HG02798 (cell line): ENCODE measurements around the gene ANGPTL1.

Experiments
- ATAC-seq: cut with Tn5 transposase; IDR thresholded peaks from one replicate; pipeline ENCODE4 v1.9.1; 2021; ENCODE audit warnings: mild to moderate bottlenecking; ENCODE audit not compliant: unreplicated experiment, poor library complexity

The ANGPTL1 gene, protein sequence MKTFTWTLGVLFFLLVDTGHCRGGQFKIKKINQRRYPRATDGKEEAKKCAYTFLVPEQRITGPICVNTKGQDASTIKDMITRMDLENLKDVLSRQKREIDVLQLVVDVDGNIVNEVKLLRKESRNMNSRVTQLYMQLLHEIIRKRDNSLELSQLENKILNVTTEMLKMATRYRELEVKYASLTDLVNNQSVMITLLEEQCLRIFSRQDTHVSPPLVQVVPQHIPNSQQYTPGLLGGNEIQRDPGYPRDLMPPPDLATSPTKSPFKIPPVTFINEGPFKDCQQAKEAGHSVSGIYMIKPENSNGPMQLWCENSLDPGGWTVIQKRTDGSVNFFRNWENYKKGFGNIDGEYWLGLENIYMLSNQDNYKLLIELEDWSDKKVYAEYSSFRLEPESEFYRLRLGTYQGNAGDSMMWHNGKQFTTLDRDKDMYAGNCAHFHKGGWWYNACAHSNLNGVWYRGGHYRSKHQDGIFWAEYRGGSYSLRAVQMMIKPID

DNA sequence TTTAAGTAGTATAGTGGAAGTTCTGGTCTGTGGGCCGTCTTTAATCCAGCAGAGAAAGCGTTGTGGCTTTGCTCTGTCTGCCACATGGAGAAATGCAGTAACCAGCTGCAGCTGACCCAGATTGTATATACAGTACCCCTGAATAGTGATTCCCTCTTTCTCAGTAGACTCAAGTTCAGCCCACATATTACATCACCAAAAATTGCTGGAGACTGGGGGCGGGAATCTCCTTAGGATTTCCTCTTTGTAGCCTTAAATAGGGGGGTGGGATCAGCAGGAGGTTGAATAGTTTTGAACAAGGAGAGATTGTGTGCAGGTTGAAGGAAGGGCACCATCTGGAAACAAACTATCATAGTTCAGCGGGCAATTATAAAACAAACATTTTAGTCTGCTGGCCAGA is at the start of gene ANGPTL1:
Gene ANGPTL1 (minus strand): TSS at position 134 of the 400 bp plus-strand sequence. CDS start 5,301 bp downstream, outside the sequence.
- ATAC-seq, result no peak

DNA sequence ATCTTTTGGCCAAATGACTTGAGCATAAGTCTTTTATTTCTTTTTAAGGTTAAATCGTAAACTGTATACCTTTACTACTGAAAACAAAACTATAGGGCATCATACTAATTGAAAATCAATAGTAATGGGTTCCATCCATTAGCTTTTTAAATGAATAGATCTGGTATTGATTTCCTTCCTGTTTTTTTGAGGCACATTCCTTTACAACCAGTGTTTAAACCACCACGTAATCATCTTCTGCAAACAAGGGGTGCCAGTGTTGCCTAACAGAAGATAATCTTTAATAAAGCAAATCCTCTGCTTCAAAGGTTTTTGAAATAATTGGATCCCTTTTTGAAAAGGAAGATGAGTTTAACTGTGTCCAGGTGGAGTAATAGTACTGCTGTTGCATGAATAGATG is 48.7 kb upstream of the ANGPTL1 start:
- no peak for ATAC-seq

GRCh38 chr1:178918955-178919354 is 48.1 kb upstream of the ANGPTL1 start:
- no peak for ATAC-seq

DNA sequence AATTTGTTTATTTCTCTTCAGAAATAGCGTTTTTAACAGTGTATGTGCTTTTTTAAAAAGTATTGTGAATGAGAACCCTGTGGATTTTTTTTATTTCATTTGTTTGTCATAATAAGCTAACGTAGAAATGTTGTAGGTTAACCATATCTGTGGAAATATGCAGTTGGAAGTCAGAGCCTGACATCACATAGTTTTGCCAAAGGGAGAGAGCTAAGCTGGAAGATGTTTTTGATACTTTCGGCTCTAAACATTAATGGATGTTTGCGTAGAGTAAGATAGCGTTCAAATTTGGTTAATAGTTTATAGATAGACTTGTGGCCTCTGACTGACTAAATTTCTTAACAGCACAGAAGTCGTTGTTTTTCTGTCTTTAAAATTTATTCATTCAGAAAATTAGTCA is 47.4 kb upstream of the ANGPTL1 start:
- ATAC-seq, result no peak

- ATAC-seq, result no peak
Measured at GRCh38 chr1:178916448-178917174, 45.7 kb upstream of the ANGPTL1 start.

DNA sequence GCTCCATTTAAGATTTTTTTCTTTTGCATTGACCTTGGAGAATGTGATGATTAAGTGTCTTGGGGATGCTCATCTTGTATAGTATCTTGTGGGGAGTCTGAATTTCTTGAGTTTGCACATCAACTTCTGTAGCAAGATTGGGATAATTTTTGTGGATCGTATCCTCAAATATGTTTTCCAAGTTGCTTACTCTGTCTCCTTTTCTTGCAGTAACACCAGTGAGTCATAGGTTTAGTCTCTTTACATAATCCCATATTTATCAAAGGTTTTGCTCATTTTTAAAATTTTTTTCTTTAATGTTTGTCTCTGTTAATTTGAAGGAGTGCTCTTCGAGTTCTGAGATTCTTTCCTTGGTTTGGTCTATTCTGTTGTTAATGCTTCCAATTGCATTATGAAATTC is 41.7 kb upstream of the ANGPTL1 start:
- ATAC-seq, result no peak

DNA sequence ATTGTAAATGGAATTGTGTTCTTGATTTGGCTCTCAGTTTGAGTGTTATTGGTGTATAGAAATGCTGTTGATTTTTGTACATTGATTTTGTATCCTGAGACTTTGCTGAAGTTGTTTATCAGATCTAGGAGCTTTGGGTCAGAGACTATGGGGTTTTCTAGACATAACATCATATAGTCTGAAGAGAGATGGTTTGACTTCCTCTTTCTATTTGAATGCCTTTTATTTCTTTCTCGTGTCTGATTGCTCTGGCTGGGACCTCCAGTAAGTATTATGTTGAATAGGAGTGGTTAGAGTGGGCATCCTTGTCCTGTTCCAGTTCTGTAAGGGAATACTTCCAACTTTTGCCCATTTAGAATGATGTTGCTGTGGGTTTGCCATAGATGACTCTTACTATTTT is 39.1 kb upstream of the ANGPTL1 start:
- ATAC-seq, result no peak

GRCh38 chr1:178908358-178908757 is 37.5 kb upstream of the ANGPTL1 start:
- ATAC-seq, result no peak

DNA sequence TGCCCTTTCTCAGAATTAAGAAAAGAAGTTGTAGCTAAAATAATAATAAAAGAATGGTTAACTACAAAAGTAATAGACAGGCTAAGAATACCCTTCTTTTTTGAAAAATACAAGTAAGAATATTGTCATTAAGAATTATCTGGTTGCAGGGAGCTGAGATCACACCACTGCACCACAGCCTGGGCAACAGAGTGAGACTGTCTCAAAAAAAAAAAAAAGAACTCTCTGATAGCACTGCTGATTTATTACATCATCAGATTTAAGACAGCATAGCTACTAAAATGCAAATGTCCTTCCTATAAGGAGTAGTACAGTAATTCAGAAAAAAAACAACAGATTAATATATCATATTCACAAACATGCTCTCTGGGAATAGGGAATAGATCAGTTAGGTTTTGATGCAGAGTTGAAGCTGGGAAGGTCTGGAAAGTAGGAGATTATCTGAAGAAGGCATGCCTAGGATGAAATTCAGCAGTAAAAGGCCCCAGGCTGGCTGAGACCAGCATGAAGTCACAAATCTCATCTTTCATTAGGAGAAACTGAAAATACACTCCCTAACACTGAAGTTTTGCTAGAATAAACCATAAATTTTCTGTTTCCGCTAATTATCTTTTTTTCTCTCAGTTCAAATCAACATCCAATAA is 30.7 kb upstream of the ANGPTL1 start:
- ATAC-seq, result no peak

DNA sequence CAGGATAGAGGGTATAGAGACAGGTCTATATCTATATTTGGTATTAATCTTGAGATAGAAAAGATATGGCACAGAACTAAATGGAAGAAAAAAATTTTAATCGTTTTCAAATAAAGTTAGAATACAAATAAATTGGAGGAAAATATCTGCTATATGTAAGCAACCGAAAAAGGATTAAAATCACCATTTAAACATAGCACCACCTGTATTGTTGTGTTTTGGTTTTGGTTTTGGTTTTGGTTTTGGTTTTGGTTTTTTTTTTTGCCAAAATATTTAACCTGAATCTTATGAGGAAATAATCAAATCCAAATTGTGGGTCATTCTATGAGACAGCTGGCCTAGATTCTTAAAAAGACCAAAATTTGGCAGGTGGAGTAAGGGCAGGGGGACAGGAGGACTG is 28.5 kb upstream of the ANGPTL1 start:
- no peak for ATAC-seq

- ATAC-seq, result no peak
Measured at GRCh38 chr1:178898401-178898800, 27.5 kb upstream of the ANGPTL1 start.

GRCh38 chr1:178895928-178896327 is 25.1 kb upstream of the ANGPTL1 start:
- no peak for ATAC-seq

- ATAC-seq, result no peak
Measured at GRCh38 chr1:178886551-178886950, 15.7 kb upstream of the ANGPTL1 start.

DNA sequence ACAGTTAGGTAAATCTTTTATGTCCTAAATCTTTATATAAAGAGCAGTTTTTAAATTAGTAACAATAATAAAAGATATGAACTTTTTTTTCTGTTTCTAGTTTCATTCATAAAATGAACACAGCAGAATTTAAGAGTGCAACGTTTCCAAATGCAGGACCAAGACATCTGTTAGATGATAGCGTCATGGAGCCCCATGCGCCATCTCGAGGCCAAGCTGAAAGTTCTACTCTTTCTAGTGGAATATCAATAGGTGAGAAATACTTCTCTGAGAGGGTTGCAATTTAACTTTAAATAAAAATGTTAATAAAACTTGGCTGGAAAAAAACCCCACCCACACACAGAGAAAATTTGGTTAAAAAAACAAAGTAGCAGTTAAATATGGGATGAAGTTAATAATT is 15.0 kb upstream of the ANGPTL1 start:
- ATAC-seq, result no peak

DNA sequence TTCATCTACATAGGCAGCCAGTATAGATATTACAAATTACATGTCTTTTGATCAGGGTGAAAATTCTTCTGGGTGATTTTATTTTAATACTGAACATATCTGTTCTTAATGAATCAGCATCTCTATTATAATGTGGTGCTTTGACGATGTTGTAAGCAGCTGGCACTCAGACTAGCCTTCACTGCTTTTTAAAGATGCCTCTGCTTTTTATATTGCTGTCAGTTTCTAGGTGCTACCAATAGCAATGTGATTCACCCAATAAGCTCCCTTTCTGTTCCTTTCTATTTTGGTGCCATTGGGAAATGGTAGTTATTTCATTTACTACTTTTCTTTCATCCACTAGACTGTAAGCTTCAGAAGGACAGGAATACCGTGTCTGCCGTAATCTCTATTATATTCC is 11.1 kb upstream of the ANGPTL1 start:
- no peak for ATAC-seq

- no peak for ATAC-seq
Measured at GRCh38 chr1:178877896-178878295, 7.0 kb upstream of the ANGPTL1 start.

DNA sequence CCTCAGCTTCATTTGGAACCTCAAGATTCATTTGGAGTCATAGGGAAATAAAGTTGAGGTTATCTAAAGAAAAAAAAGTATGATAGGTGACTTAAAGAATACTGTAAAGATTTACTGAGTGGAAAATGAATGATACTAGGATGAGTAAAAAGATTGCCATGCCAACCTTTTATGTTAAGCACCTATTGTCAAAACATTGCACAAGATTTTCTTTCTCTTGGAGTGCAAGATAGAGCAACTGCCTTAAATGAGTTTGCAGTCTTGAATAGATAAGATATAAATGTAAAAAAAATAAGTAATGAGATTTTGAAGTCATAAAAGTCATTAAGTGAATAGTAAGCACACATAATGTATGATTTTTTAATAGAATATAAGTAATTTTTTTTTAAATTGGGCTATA is 5.1 kb upstream of the ANGPTL1 start:
- ATAC-seq, result no peak

DNA sequence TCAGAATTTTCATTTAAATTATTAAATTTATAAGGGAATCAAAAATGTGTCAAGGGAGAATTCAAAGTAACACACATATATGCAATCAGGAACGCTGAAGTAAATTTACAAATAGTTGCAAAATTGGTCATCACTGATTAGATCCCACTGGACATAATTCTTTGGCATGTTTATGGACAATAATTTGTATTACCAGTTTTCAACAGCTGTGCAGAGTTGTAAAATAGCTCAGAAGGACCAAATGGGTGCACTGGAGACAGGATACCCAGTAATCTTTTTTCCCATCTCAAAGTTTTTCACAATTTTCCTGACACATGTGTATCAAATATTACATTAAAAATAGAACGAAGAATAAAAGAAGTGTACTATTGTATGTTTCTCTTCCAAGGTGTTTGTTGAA is 4.1 kb upstream of the ANGPTL1 start:
- ATAC-seq, result no peak

GRCh38 chr1:178871551-178872320 is 859 bp upstream of the ANGPTL1 start:
- no peak for ATAC-seq

DNA sequence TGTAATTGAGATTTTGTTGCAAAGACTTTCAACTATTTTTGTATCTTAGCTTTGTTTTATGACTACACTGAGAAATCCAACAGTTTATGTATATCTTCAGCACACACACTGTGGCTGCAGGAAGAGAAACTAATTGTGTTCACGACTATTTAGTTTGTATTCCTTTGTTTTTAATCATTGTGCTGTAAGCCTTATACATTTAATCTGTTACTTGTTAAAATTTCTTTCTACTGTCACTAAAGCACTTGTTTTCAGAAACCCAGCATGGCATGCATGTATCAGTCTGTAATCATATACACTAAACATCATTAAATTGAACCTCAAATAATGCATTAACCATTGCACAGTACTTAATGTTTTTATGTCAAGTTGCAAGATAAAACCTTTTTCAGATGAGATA is 656 bp downstream of the ANGPTL1 start:
- no peak for ATAC-seq
